Fibroblast of lung (primary cell): ENCODE data around the gene TIAM1.

Source experiments
- CTCF ChIP-seq, 2 donors: IDR thresholded peaks in 1 of 2; conservative IDR thresholded peaks in 1 of 2; 1 replicate in 1 of 2; 2 replicates in 1 of 2; pipeline ENCODE4 v1.5.1; 2011 to 2012; ENCODE audit warnings: low read length in 2 of 2, control low read depth in 1 of 2, inconsistent platforms in 1 of 2, low read depth in 1 of 2, mild to moderate bottlenecking in 1 of 2
- EZH2 ChIP-seq: IDR thresholded peaks from 2 replicates; pipeline ENCODE4 v1.5.1; 2012; ENCODE audit warnings: low read length, control low read depth, mild to moderate bottlenecking; ENCODE audit errors: missing control alignments

GRCh38 chr21:31235671-31236450, 108.2 kb downstream of the TIAM1 start:
- no peak for TF ChIP-seq CTCF (conservative IDR thresholded peaks at IDR 0.05 in 1 of 2, IDR thresholded peaks at IDR 0.05 in 1 of 2; ENCODE audit: low read depth in 1 of 2, low read length in 2 of 2)
- TF ChIP-seq EZH2, result no peak
